ENCODE data around the gene ANK2. TPM values are rescaled to one million over a fixed set of nuclear protein-coding genes. Genes with fewer than 3 reads are reported as not detected.

Gene ANK2
- total RNA-seq, 2 experiments from 2014 or later, result 0.36 TPM; not detected in 1

DNA sequence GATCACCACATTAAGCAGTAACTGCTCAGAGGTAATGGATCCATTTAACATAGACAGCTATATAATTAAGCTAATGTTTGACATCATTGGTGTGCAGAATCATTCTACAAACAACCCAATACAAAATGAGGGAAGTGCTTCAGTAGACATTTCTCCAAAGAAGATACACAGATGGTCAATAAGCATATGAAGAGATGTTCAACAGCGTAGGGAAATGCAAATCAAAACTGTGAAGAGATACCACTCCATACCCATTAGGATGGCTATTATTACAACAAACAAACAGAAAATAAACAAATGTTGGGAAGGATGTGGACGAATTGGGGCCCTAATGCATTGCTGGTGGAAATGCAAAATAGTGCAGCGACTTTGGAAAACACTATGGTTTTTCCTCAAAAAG, 294.6 kb downstream of the ANK2 start:
- intact Hi-C loops (cut with DNase I, micrococcal nuclease), result no loop called here
- ATAC-seq (ENCODE audit: poor library complexity), result no peak
- Histone ChIP-seq H3K36me3 (ENCODE audit: insufficient read depth, low read length) (no peaks in the 10 kb centered on the region), H3K4me1 (ENCODE audit: insufficient read depth, low read length) (no peaks in the 10 kb centered on the region), H3K27me3 (ENCODE audit: control insufficient read depth in 1 of 2, insufficient read depth in 2 of 2, low read length in 2 of 2) (no peaks in the 10 kb centered on the region), H3K9me3 (ENCODE audit: control insufficient read depth in 1 of 2, insufficient read depth in 1 of 2, low read length in 2 of 2) (no peaks in the 10 kb centered on the region), H3K27ac (ENCODE audit: low read depth in 1 of 2, low read length in 2 of 2) (no peak overlapping the region), H3K4me3 (ENCODE audit: low read length) (no peak overlapping the region)
- DNase-seq, result no peak
- no peaks in the 10 kb centered on the region for H3K9me3 Mint-ChIP-seq
- POLR2A ChIA-PET, result no interaction called here
- peaks cover 17% of the 10 kb centered on the region for H3K27me3 Mint-ChIP-seq
- TF ChIP-seq CTCF (IDR thresholded peaks at IDR 0.05), result no peak
- H3K36me3 Mint-ChIP-seq (ENCODE audit: low read depth), result no peaks in the 10 kb centered on the region
- H3K4me1 Mint-ChIP-seq (ENCODE audit: low read depth), result no peaks in the 10 kb centered on the region
- H3K27ac Mint-ChIP-seq, result no peak overlapping the region
- no peak overlapping the region for H3K4me3 Mint-ChIP-seq
- CTCF ChIA-PET, result no interaction called here

- Histone ChIP-seq H3K27ac (ENCODE audit: low read depth in 1 of 2, low read length in 2 of 2) (no peak overlapping the region), H3K4me3 (ENCODE audit: low read length) (no peak overlapping the region), H3K27me3 (ENCODE audit: control insufficient read depth in 1 of 2, insufficient read depth in 2 of 2, low read length in 2 of 2) (no peaks in the 10 kb centered on the region), H3K36me3 (ENCODE audit: insufficient read depth, low read length) (no peaks in the 10 kb centered on the region), H3K9me3 (ENCODE audit: control insufficient read depth in 1 of 2, insufficient read depth in 1 of 2, low read length in 2 of 2) (no peaks in the 10 kb centered on the region), H3K4me1 (ENCODE audit: insufficient read depth, low read length) (no peaks in the 10 kb centered on the region)
- H3K36me3 Mint-ChIP-seq (ENCODE audit: low read depth), result no peaks in the 10 kb centered on the region
- ChIA-PET CTCF (interaction anchor here (1.4 kb wide), 1 partner anchor 30 kb away, joined by 3 read pairs; no protein-coding TSS in a partner anchor), POLR2A (no interaction called here)
- H3K27ac Mint-ChIP-seq, result no peak overlapping the region
- no peak for DNase-seq
- TF ChIP-seq CTCF (IDR thresholded peaks at IDR 0.05), result no peak
- intact Hi-C loops (cut with DNase I, micrococcal nuclease), result no loop called here
- ATAC-seq (ENCODE audit: poor library complexity), result no peak
- no peaks in the 10 kb centered on the region for H3K27me3 Mint-ChIP-seq
- H3K4me1 Mint-ChIP-seq (ENCODE audit: low read depth), result no peaks in the 10 kb centered on the region
- H3K9me3 Mint-ChIP-seq, result no peaks in the 10 kb centered on the region
- H3K4me3 Mint-ChIP-seq, result no peak overlapping the region
Observed at GRCh38 chr4:113347245-113347644, 297.8 kb downstream of the ANK2 start.

DNA sequence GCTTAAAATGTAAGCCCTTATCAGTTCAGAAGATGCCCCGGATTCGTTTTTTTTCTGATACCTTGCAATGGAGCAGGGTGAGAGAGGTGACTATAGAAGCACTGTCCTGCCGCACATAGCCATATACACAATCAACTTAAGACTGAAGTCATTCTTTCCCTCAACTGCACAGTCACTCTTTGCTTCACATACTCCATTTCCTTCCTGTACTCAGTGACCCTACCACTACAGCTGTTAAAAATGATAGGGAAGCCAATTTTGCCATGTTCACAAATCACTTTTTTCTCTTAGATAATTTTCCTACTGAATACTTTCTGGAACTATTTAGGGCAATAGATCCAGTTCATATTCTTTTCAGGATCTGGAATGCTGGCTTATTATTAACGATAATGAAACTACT, 300.0 kb downstream of the ANK2 start:
- H3K4me3 Mint-ChIP-seq, result no peak overlapping the region
- H3K4me3 ChIP-seq (ENCODE audit: low read length), result no peak overlapping the region
- H3K27me3 ChIP-seq (ENCODE audit: control insufficient read depth in 1 of 2, insufficient read depth in 2 of 2, low read length in 2 of 2), result no peaks in the 10 kb centered on the region
- H3K36me3 ChIP-seq (ENCODE audit: insufficient read depth, low read length), result no peaks in the 10 kb centered on the region
- intact Hi-C loops (cut with DNase I, micrococcal nuclease), result no loop called here
- no peak overlapping the region for H3K27ac ChIP-seq (ENCODE audit: low read depth in 1 of 2, low read length in 2 of 2)
- no peak for ATAC-seq (ENCODE audit: poor library complexity)
- ChIA-PET POLR2A (no interaction called here), CTCF (no interaction called here)
- DNase-seq, result no peak
- no peak for TF ChIP-seq CTCF (IDR thresholded peaks at IDR 0.05)
- peaks cover 5% of the 10 kb centered on the region for H3K27me3 Mint-ChIP-seq
- no peak overlapping the region for H3K27ac Mint-ChIP-seq
- no peaks in the 10 kb centered on the region for H3K9me3 ChIP-seq (ENCODE audit: control insufficient read depth in 1 of 2, insufficient read depth in 1 of 2, low read length in 2 of 2)
- no peaks in the 10 kb centered on the region for H3K36me3 Mint-ChIP-seq (ENCODE audit: low read depth)
- no peaks in the 10 kb centered on the region for H3K4me1 ChIP-seq (ENCODE audit: insufficient read depth, low read length)
- H3K4me1 Mint-ChIP-seq (ENCODE audit: low read depth), result peaks cover 7% of the 10 kb centered on the region
- H3K9me3 Mint-ChIP-seq, result no peaks in the 10 kb centered on the region

Data from CD4-positive, alpha-beta T cell (primary cell).